HL-60 (cell line): Measurements from ENCODE around the gene SIX2.

Experiments
- DNase-seq, 2 experiments: peaks; one replicate each; pipeline ENCODE4 v3.0.0-alpha.2; 2010 to 2020; ENCODE audit warnings: low read depth in 1 of 2, low spot score in 1 of 2
- H3K27ac ChIP-seq: fragments of 250-450 bp; sonication (Bioruptor Pico); replicated peaks from 2 replicates; pipeline ENCODE4 v1.5.1; 2020; ENCODE audit warnings: mild to moderate bottlenecking, moderate library complexity
- H3K27me3 ChIP-seq: fragments of 250-450 bp; sonication (Bioruptor Pico); 2 replicates; pipeline ENCODE4 v1.5.1; 2021; ENCODE audit warnings: mild to moderate bottlenecking, moderate library complexity; ENCODE audit not compliant: insufficient read depth, poor library complexity, severe bottlenecking
- H3K4me3 ChIP-seq: replicated peaks from 2 replicates; pipeline ENCODE4 v1.5.1; 2011; ENCODE audit warnings: mild to moderate bottlenecking, control low read depth, low read length; ENCODE audit not compliant: insufficient read depth
- GABPA ChIP-seq: IDR thresholded peaks from 2 replicates; pipeline ENCODE4 v1.6.1; 2012; ENCODE audit warnings: low read depth
- POLR2AphosphoS5 ChIP-seq: IDR thresholded peaks from 2 replicates; pipeline ENCODE4 v1.6.1; 2012; ENCODE audit warnings: low read depth
- SPI1 ChIP-seq: IDR thresholded peaks from 2 replicates; pipeline ENCODE4 v1.6.1; 2012; ENCODE audit warnings: low read depth, mild to moderate bottlenecking, borderline replicate concordance
- TF ChIP-seq, protein P1 (sequence below): IDR thresholded peaks from one replicate; pipeline ENCODE4 v1.5.1; 2011; ENCODE audit warnings: low read length, control low read depth, inconsistent platforms; ENCODE audit not compliant: insufficient read depth
- TF ChIP-seq, protein P2 (sequence below): IDR thresholded peaks from 2 replicates; pipeline ENCODE4 v1.6.1; 2012; ENCODE audit warnings: low read depth; ENCODE audit not compliant: insufficient replicate concordance

Gene SIX2

GRCh38 chr2:45045706-45046105, 36.5 kb upstream of the SIX2 start:
- H3K4me3 ChIP-seq, result no peak overlapping the region
- DNase-seq, result no peak
- H3K27me3 ChIP-seq, result peaks cover 4% of the 10 kb centered on the region
- TF ChIP-seq, protein P1, sequence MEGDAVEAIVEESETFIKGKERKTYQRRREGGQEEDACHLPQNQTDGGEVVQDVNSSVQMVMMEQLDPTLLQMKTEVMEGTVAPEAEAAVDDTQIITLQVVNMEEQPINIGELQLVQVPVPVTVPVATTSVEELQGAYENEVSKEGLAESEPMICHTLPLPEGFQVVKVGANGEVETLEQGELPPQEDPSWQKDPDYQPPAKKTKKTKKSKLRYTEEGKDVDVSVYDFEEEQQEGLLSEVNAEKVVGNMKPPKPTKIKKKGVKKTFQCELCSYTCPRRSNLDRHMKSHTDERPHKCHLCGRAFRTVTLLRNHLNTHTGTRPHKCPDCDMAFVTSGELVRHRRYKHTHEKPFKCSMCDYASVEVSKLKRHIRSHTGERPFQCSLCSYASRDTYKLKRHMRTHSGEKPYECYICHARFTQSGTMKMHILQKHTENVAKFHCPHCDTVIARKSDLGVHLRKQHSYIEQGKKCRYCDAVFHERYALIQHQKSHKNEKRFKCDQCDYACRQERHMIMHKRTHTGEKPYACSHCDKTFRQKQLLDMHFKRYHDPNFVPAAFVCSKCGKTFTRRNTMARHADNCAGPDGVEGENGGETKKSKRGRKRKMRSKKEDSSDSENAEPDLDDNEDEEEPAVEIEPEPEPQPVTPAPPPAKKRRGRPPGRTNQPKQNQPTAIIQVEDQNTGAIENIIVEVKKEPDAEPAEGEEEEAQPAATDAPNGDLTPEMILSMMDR, result no peak
- TF ChIP-seq, protein P2, sequence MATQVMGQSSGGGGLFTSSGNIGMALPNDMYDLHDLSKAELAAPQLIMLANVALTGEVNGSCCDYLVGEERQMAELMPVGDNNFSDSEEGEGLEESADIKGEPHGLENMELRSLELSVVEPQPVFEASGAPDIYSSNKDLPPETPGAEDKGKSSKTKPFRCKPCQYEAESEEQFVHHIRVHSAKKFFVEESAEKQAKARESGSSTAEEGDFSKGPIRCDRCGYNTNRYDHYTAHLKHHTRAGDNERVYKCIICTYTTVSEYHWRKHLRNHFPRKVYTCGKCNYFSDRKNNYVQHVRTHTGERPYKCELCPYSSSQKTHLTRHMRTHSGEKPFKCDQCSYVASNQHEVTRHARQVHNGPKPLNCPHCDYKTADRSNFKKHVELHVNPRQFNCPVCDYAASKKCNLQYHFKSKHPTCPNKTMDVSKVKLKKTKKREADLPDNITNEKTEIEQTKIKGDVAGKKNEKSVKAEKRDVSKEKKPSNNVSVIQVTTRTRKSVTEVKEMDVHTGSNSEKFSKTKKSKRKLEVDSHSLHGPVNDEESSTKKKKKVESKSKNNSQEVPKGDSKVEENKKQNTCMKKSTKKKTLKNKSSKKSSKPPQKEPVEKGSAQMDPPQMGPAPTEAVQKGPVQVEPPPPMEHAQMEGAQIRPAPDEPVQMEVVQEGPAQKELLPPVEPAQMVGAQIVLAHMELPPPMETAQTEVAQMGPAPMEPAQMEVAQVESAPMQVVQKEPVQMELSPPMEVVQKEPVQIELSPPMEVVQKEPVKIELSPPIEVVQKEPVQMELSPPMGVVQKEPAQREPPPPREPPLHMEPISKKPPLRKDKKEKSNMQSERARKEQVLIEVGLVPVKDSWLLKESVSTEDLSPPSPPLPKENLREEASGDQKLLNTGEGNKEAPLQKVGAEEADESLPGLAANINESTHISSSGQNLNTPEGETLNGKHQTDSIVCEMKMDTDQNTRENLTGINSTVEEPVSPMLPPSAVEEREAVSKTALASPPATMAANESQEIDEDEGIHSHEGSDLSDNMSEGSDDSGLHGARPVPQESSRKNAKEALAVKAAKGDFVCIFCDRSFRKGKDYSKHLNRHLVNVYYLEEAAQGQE, result no peak
- TF ChIP-seq SPI1 (no peak), GABPA (no peak), POLR2AphosphoS5 (no peak)
- H3K27ac ChIP-seq, result no peak overlapping the region

- TF ChIP-seq SPI1, result no peak
- TF ChIP-seq POLR2AphosphoS5, result no peak
- TF ChIP-seq, protein P1, result no peak
- TF ChIP-seq, protein P2, result no peak
- no peak for TF ChIP-seq GABPA
- H3K27me3 ChIP-seq, result peaks cover 4% of the 10 kb centered on the region
Observed at GRCh38 chr2:45044916-45045315, 35.7 kb upstream of the SIX2 start.

DNA sequence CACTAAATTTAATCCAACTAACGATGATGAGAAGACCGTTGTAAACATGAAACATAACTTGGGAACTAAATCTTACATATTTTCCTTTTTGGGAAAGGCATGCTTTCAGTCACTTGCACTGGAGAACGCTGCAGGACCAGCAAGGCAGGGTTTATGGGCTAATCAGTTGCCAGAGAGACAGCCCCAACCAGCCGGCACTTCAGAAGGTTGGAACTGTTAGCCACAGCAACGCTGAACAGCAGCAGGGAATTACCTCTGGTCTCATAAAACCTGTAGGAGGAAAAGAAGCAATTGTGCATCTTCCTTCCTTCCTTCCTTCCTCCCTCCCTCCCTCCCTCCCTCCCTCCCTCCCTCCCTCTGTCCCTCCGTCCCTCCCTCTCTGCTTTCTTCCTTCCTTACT, 33.9 kb upstream of the SIX2 start:
- H3K27ac ChIP-seq, result no peak overlapping the region
- no peak overlapping the region for H3K4me3 ChIP-seq
- TF ChIP-seq GABPA (no peak), SPI1 (no peak), POLR2AphosphoS5 (no peak)
- TF ChIP-seq, protein P2, result no peak
- TF ChIP-seq, protein P1, result no peak
- H3K27me3 ChIP-seq, result peaks cover 4% of the 10 kb centered on the region
- no peak for DNase-seq

More at GRCh38 chr2:45044916-45045315, 35.7 kb upstream of the SIX2 start:
- no peak overlapping the region for H3K4me3 ChIP-seq
- no peak for DNase-seq
- no peak overlapping the region for H3K27ac ChIP-seq
